D721Med (cell line): ENCODE measurements around the gene RBM25.

Experiments
- DNase-seq: peaks from one replicate; pipeline ENCODE4 v3.0.0; 2011; ENCODE audit warnings: low spot score; ENCODE audit not compliant: insufficient read length
- FAIRE-seq: peaks from 2 replicates; lab custom pipeline; 2011; peaks lifted over from hg19 to GRCh38; lab: Jason Lieb, UNC
- TF ChIP-seq, protein P1 (sequence below): IDR thresholded peaks from 2 replicates; pipeline ENCODE4 v1.5.1; 2012; ENCODE audit warnings: mild to moderate bottlenecking, control low read depth; ENCODE audit not compliant: insufficient read depth; ENCODE audit errors: missing control alignments

RBM25 gene

DNA sequence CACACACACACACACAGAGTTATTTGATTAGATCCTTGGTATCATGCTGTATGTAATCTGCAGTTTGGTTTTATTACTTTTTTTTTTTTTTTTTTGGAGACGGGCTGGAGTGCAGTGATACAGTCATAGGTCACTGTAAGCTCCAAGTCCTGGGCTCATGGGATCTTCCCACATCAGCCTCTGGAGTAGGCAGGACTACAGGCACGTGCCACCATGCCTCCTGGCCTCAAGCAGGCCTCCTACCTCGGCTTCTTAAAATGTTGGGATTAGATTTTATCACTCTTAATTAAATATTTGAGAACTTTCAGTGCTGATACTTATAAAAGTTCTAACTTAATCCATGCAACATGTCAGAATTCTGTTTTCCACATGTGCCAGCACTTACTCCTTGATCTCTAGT is 46.7 kb downstream of the RBM25 start:
- FAIRE-seq (no peak), DNase-seq (no peak)
- TF ChIP-seq, protein P1, sequence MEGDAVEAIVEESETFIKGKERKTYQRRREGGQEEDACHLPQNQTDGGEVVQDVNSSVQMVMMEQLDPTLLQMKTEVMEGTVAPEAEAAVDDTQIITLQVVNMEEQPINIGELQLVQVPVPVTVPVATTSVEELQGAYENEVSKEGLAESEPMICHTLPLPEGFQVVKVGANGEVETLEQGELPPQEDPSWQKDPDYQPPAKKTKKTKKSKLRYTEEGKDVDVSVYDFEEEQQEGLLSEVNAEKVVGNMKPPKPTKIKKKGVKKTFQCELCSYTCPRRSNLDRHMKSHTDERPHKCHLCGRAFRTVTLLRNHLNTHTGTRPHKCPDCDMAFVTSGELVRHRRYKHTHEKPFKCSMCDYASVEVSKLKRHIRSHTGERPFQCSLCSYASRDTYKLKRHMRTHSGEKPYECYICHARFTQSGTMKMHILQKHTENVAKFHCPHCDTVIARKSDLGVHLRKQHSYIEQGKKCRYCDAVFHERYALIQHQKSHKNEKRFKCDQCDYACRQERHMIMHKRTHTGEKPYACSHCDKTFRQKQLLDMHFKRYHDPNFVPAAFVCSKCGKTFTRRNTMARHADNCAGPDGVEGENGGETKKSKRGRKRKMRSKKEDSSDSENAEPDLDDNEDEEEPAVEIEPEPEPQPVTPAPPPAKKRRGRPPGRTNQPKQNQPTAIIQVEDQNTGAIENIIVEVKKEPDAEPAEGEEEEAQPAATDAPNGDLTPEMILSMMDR, result no peak

GRCh38 chr14:73105727-73106126 is 47.4 kb downstream of the RBM25 start:
- TF ChIP-seq, protein P1, result no peak
- no peak for FAIRE-seq
- no peak for DNase-seq

DNA sequence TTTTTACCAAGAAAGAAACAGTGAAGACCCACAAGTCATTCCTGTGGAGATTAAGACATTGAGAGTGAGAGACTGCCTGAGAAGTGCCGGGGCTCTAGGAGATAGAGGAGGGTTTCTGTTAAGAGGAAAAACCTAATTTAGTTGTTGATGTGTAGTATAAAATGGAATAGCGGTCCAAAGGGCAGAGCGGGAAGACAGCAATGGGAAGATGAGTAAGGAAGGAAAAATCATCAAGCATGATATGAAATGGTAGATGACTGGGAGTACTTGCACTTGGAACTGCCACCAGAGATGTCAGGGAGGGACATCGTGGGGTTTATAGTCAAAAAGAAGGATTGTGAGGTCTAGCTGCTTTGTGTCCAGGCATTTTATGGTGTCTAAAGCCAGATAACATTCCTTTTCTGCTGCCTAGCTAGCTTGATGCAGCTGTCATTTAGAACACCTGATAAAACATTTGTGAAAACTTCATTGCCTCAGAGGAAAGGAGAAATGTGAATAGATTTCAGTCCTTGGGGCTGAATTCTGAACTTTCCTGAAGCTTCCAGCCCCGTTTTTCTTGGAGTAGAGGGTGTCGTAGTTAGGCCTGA is 57.8 kb downstream of the RBM25 start:
- FAIRE-seq, result no peak
- no peak for DNase-seq
- TF ChIP-seq, protein P1, result no peak

- no peak for FAIRE-seq
- TF ChIP-seq, protein P1, result no peak
- DNase-seq, result no peak
Observed at GRCh38 chr14:73124180-73124894, 66.0 kb downstream of the RBM25 start.

- FAIRE-seq, result no peak
- no peak for DNase-seq
- TF ChIP-seq, protein P1, result no peak
Observed at GRCh38 chr14:73125169-73125588, 66.8 kb downstream of the RBM25 start.

DNA sequence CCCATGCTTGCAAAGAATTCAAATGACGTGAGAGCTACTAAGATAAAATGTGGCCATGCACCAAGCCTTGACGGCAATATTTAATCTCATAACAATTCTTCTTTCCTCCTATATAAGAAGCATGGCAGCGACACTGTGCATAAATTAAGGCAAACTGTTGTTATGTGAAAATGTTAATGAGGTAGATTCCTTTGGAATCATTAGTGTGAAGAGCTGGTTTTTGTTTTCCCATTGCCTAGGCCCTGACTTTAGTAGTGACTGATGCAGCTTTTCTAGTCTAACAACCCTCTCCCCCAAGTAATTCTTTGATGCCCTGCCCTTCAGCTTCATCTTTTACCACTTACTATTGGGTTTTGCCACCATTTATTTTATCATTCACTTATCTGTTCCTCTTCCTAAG is 67.4 kb downstream of the RBM25 start:
- FAIRE-seq, result no peak
- no peak for DNase-seq
- TF ChIP-seq, protein P1, result no peak

DNA sequence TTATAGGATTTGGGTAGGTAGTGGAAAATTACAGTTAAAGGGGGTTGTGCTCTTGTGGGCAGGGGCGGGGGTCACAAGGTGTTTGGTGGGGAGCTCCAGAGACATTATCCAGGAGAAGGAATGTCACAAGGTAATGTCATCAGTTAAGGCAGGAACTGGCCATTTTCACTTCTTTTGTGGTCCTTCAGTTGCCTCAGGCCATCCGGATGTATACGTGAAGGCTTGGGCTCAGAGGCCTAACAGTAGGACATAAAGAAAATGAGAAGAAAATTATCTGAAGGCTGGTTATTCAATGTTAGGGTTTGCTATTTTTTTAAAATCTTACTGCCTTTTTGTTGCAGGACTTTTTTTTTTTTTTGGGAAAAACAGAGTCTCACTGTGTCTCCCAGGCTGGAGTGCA is 75.5 kb downstream of the RBM25 start:
- TF ChIP-seq, protein P1, result no peak
- DNase-seq, result no peak
- FAIRE-seq, result no peak
